Measurements from ENCODE around the gene MS4A1.
"Not testable (repeated sequence)": the region's sequence is repeated elsewhere in the genome, so short reads cannot be mapped to it uniquely, and the experiment has no call there.

Gene MS4A1

GRCh38 chr11:60455531-60456042, at the start of gene MS4A1:
Gene MS4A1 (plus strand): TSS chr11:60455847. CDS start chr11:60462375, 6,528 bp downstream.
- DNase-seq (ENCODE audit: low read depth in 2 of 2) = no peak

- DNase-seq (ENCODE audit: low read depth in 2 of 2) = no peak
Measured at GRCh38 chr11:60420015-60420414, 35.6 kb upstream of the MS4A1 start.

GRCh38 chr11:60422609-60423008, 33.0 kb upstream of the MS4A1 start:
- no peak for DNase-seq (ENCODE audit: low read depth in 2 of 2)

GRCh38 chr11:60428517-60428916, 27.1 kb upstream of the MS4A1 start:
- no peak for DNase-seq (ENCODE audit: low read depth in 2 of 2)

GRCh38 chr11:60429272-60429671, 26.4 kb upstream of the MS4A1 start, which contains the start of gene MS4A5:
Gene MS4A5 (plus strand): TSS chr11:60429572. CDS start chr11:60429675, 103 bp downstream.
- DNase-seq (ENCODE audit: low read depth in 2 of 2) = no peak

- DNase-seq (ENCODE audit: low read depth in 2 of 2) = no peak
Measured at GRCh38 chr11:60431251-60431650, 24.4 kb upstream of the MS4A1 start.

- DNase-seq (ENCODE audit: low read depth in 2 of 2) = no peak
Measured at GRCh38 chr11:60433401-60433800, 22.2 kb upstream of the MS4A1 start.

- no peak for DNase-seq (ENCODE audit: low read depth in 2 of 2)
Measured at GRCh38 chr11:60447070-60447469, 8.6 kb upstream of the MS4A1 start.

- DNase-seq (ENCODE audit: low read depth in 2 of 2) = no peak
Measured at GRCh38 chr11:60447846-60448245, 7.8 kb upstream of the MS4A1 start.

- not testable (repeated sequence) for DNase-seq (ENCODE audit: low read depth in 2 of 2)
Measured at GRCh38 chr11:60451185-60451584, 4.5 kb upstream of the MS4A1 start.

GRCh38 chr11:60454212-60454611, 1.4 kb upstream of the MS4A1 start:
- no peak for DNase-seq (ENCODE audit: low read depth in 2 of 2)

GRCh38 chr11:60457576-60457975, 1.9 kb downstream of the MS4A1 start:
- no peak for DNase-seq (ENCODE audit: low read depth in 2 of 2)

GRCh38 chr11:60459345-60459744, 3.7 kb downstream of the MS4A1 start:
- DNase-seq (ENCODE audit: low read depth in 2 of 2) = no peak

GRCh38 chr11:60468829-60469228, 13.2 kb downstream of the MS4A1 start:
- DNase-seq (ENCODE audit: low read depth in 2 of 2) = no peak

GRCh38 chr11:60469723-60470122, 14.1 kb downstream of the MS4A1 start:
- DNase-seq (ENCODE audit: low read depth in 2 of 2) = no peak

GRCh38 chr11:60477035-60477445, 21.4 kb downstream of the MS4A1 start:
- no peak for DNase-seq (ENCODE audit: low read depth in 2 of 2)

- DNase-seq (ENCODE audit: low read depth in 2 of 2) = no peak
Measured at GRCh38 chr11:60482361-60482760, 26.7 kb downstream of the MS4A1 start.

- DNase-seq (ENCODE audit: low read depth in 2 of 2) = no peak
Measured at GRCh38 chr11:60485987-60486386, 30.3 kb downstream of the MS4A1 start.

GRCh38 chr11:60492488-60493009, 36.9 kb downstream of the MS4A1 start, which contains the start of gene MS4A12:
Gene MS4A12 (plus strand): TSS chr11:60492778. CDS start chr11:60497319, 4,541 bp downstream.
- DNase-seq (ENCODE audit: low read depth in 2 of 2) = no peak

GRCh38 chr11:60493454-60493853, 37.8 kb downstream of the MS4A1 start:
- DNase-seq (ENCODE audit: low read depth in 2 of 2) = no peak

GRCh38 chr11:60498399-60498798, 42.8 kb downstream of the MS4A1 start:
- no peak for DNase-seq (ENCODE audit: low read depth in 2 of 2)

- no peak for DNase-seq (ENCODE audit: low read depth in 2 of 2)
Measured at GRCh38 chr11:60498853-60499252, 43.2 kb downstream of the MS4A1 start.

GRCh38 chr11:60500276-60500910, 44.7 kb downstream of the MS4A1 start:
- no peak for DNase-seq (ENCODE audit: low read depth in 2 of 2)
